ENCODE data around the gene ERICH2.

The ERICH2 gene

DNA sequence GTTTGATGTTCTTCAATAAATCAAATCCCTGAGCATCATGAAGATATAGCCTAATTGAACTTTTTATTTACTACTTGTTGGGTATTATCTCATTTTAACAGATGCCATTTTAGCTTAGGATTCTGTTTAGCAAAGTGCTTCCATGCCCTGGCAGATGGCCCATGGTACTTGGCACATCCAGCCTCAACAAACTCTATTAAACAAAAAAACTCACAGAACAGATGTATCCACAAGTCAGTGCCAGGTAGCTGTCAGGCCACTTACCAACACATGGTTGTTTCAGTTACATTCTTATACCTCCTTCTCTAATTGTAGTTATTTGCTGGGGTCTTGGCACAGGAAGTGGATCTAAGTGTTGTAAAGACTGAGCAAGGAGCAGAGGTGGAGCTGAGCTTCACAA is 76.1 kb downstream of the ERICH2 start:
- no peak for DNase-seq

DNA sequence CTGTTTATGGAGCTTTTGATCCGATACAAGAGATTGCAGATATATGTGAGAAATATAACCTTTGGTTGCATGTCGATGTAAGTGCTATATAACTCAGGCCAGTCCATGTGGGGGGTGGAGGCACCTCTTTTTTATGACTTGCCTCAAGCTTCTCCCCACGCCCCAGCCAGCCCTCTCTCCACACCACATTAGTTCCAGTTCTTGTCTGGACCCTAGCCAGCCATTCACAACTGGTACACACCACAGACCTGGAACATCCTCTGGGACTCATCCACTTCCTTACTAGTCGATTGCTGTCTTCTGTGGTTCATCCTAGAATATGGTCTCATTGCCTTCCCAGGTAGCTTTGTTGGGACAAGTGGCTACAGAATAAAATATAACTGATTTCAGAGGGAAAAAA is 77.5 kb downstream of the ERICH2 start:
- DNase-seq, result no peak

Data from NCI-H526 treated with DMSO at 0.1 percent for 48 hours (cell line).